ENCODE measurements around the gene C13orf46. TPM values are rescaled to one million over a fixed set of nuclear protein-coding genes. Genes with fewer than 3 reads are reported as not detected.

Gene C13orf46
- total RNA-seq, 1 experiment from 2014 or later, result 0.07 TPM

DNA sequence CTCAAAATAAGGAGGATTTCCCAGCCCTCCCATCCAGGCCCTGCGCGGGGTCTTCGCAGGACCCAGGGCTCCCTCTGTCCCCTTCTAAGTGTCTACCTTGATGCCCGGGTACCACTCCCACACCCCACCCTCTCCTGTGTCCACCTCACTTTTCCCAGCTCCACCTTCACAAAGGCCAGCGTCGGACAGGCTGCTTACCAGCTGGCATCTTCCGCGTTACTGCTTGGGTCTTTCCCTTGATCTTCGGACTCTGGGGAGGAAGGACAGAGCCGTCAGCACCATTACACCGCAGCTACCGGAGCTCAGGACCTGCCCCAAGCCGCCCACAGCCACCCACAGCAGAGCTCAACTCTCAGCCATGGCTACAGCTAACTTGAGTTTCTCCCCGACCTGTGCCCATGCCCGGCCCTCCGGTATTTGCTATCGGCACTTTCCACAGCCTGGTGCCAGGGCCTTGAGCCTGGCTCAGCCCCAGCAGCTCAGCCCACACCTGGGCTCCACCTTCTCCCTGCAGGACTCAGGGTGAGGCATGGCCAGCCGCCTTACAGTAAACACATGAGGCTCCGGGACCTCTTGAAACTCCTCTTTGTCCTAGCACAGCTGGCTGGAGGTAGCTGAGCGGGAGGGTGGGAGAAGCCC, 3.8 kb downstream of the C13orf46 start:
- Histone ChIP-seq H3K9ac (ENCODE audit: low read length) (peak overlapping the region; percentile 39), H3K9me2 (replicated peaks; ENCODE audit: low read length) (no peaks in the 10 kb centered on the region), H3K27ac (ENCODE audit: low read length) (peak overlapping the region; percentile 82), H3F3A (ENCODE audit: low read length, unreplicated experiment) (no peaks in the 10 kb centered on the region), H3K4me1 (ENCODE audit: insufficient read depth, low read length) (peaks cover 21% of the 10 kb centered on the region), H3K4me2 (ENCODE audit: low read length) (peak overlapping the region; percentile 71), H3K9me3 (ENCODE audit: low read length) (no peaks in the 10 kb centered on the region), H4K20me1 (ENCODE audit: low read length) (no peaks in the 10 kb centered on the region), H2AFZ (ENCODE audit: low read length) (peak overlapping the region; percentile 62; the same call in 1 of the 2 replicates), H3K4me3 (ENCODE audit: low read length) (peak overlapping the region; percentile 23; the same call in 1 of the 2 replicates), H3K79me2 (ENCODE audit: low read length) (no peaks in the 10 kb centered on the region), H3K36me3 (ENCODE audit: low read depth, low read length) (peaks cover 4% of the 10 kb centered on the region; the same call in 1 of the 2 replicates), H3K27me3 (ENCODE audit: low read length) (no peaks in the 10 kb centered on the region)
- CTCF ChIA-PET, result no interaction called here
- intact Hi-C loops (cut with micrococcal nuclease), result loop anchor here (10.0 kb wide), 1 partner anchor 95 kb away; no protein-coding TSS in a partner anchor
- ATAC-seq (peak; percentile 74), DNase-seq (peak; percentile 57)
- TF ChIP-seq, protein P1, sequence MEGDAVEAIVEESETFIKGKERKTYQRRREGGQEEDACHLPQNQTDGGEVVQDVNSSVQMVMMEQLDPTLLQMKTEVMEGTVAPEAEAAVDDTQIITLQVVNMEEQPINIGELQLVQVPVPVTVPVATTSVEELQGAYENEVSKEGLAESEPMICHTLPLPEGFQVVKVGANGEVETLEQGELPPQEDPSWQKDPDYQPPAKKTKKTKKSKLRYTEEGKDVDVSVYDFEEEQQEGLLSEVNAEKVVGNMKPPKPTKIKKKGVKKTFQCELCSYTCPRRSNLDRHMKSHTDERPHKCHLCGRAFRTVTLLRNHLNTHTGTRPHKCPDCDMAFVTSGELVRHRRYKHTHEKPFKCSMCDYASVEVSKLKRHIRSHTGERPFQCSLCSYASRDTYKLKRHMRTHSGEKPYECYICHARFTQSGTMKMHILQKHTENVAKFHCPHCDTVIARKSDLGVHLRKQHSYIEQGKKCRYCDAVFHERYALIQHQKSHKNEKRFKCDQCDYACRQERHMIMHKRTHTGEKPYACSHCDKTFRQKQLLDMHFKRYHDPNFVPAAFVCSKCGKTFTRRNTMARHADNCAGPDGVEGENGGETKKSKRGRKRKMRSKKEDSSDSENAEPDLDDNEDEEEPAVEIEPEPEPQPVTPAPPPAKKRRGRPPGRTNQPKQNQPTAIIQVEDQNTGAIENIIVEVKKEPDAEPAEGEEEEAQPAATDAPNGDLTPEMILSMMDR (conservative IDR thresholded peaks at IDR 0.05; ENCODE audit: low read depth, low read length), result no peak
- TF ChIP-seq EZH2phosphoT487 (IDR thresholded peaks at IDR 0.05; ENCODE audit: borderline replicate concordance, low read length) (no peak), EZH2 (IDR thresholded peaks at IDR 0.05; ENCODE audit: low read length, unreplicated experiment) (no peak)
- POLR2A ChIA-PET (ENCODE audit: unreplicated experiment), result no interaction called here
- BruUV-seq (replicated peaks), result TSS peak; percentile 17

DNA sequence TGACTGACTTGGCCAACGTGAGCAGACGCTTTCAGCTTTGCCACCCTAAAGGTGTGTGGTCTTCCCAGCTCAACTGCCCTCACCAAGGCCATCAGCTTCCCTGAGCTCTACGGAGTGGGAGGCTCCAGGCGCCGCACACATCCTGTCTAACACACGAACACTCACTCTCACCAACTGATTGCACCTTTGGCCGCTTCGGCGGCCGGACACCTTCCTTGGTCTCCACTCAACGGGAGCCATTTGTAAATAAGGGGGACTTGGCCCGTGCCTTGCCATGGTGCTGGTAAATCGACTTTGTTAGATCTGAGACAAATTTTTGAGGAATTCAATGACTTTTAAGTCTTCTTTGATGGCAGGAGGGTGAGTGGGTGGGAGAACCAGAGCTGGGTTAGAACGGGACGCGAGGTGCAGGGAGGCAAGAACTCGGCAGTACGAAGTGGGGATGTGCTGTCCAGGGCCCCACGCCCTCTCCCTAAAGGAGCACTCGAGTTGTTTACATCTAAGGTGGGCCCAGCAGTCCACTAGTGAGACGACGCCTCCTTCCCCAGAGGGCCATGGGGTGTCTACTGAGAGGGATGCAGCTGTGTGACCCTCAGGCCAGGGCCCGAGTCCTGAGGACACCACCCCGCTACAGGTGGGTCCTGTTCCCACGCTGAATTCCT, 4.4 kb downstream of the C13orf46 start:
- no peak for ATAC-seq
- intact Hi-C loops (cut with micrococcal nuclease), result no loop called here
- Histone ChIP-seq H3F3A (ENCODE audit: low read length, unreplicated experiment) (no peaks in the 10 kb centered on the region), H3K4me2 (ENCODE audit: low read length) (no peak overlapping the region), H3K79me2 (ENCODE audit: low read length) (no peaks in the 10 kb centered on the region), H2AFZ (ENCODE audit: low read length) (no peak overlapping the region), H3K9me3 (ENCODE audit: low read length) (no peaks in the 10 kb centered on the region), H4K20me1 (ENCODE audit: low read length) (no peaks in the 10 kb centered on the region), H3K9me2 (replicated peaks; ENCODE audit: low read length) (no peaks in the 10 kb centered on the region), H3K27me3 (ENCODE audit: low read length) (no peaks in the 10 kb centered on the region), H3K27ac (ENCODE audit: low read length) (no peak overlapping the region), H3K36me3 (ENCODE audit: low read depth, low read length) (peaks cover 4% of the 10 kb centered on the region; the same call in 1 of the 2 replicates), H3K4me3 (ENCODE audit: low read length) (no peak overlapping the region), H3K9ac (ENCODE audit: low read length) (no peak overlapping the region), H3K4me1 (ENCODE audit: insufficient read depth, low read length) (peaks cover 21% of the 10 kb centered on the region)
- no peak for TF ChIP-seq EZH2 (IDR thresholded peaks at IDR 0.05; ENCODE audit: low read length, unreplicated experiment)
- CTCF ChIA-PET, result no interaction called here
- no peak for DNase-seq
- BruUV-seq (replicated peaks), result no TSS peak
- POLR2A ChIA-PET (ENCODE audit: unreplicated experiment), result no interaction called here

DNA sequence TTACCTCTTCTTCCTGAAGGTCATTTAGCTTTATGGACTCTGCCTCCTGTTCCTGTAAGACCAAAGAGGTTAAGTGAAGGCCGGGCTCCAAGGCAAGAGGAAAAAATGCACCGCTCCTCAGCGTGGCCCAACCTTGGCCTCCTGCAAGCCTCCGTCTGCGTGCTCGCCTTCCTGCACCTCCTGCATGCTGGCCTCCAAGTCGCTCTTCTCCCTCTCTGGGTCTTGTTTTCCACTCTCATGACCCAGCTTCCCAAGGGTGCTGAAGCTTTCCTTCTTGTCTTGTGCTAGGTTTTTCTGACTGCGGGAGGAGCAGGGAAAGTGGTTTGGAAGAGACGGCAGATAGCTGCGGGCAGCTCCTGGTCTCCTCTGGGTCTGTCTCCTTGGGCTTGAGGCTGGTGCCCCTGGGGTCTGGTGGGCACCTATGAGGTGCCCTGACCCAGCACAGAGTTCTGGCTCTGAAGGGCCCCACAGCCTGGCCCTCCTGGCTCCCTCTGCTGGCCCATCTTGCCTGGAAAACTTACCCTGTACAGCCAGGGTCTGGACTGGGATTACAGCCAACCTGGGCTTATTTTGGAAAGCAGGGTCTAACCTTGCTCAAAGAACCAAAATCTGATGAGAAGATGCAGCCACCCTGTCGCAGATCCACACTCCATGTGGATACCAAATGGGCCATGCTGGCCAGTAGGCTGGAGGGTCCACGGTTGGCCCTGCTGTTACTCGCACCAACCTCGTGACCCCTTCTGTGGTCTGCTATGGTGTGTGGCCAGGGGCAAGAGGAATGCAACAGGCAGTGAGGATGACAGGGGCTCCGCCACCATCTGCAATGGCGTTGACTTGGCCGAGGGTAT, 5.2 kb downstream of the C13orf46 start:
- Histone ChIP-seq H3K9me2 (replicated peaks; ENCODE audit: low read length) (no peaks in the 10 kb centered on the region), H3K79me2 (ENCODE audit: low read length) (no peaks in the 10 kb centered on the region), H3K9ac (ENCODE audit: low read length) (no peak overlapping the region), H3K36me3 (ENCODE audit: low read depth, low read length) (peaks cover 4% of the 10 kb centered on the region; the same call in 1 of the 2 replicates), H3K4me2 (ENCODE audit: low read length) (no peak overlapping the region), H2AFZ (ENCODE audit: low read length) (no peak overlapping the region), H3K4me3 (ENCODE audit: low read length) (no peak overlapping the region), H3K27me3 (ENCODE audit: low read length) (no peaks in the 10 kb centered on the region), H3K9me3 (ENCODE audit: low read length) (no peaks in the 10 kb centered on the region), H3F3A (ENCODE audit: low read length, unreplicated experiment) (no peaks in the 10 kb centered on the region), H3K27ac (ENCODE audit: low read length) (no peak overlapping the region), H4K20me1 (ENCODE audit: low read length) (no peaks in the 10 kb centered on the region), H3K4me1 (ENCODE audit: insufficient read depth, low read length) (peaks cover 21% of the 10 kb centered on the region)
- CTCF ChIA-PET, result no interaction called here
- BruUV-seq (replicated peaks), result no TSS peak
- ATAC-seq (no peak), DNase-seq (no peak)
- no peak for TF ChIP-seq EZH2 (IDR thresholded peaks at IDR 0.05; ENCODE audit: low read length, unreplicated experiment)
- no peak for TF ChIP-seq EZH2phosphoT487 (IDR thresholded peaks at IDR 0.05; ENCODE audit: borderline replicate concordance, low read length)
- TF ChIP-seq, protein P1 (conservative IDR thresholded peaks at IDR 0.05; ENCODE audit: low read depth, low read length), result no peak
- intact Hi-C loops (cut with micrococcal nuclease), result no loop called here
- POLR2A ChIA-PET (ENCODE audit: unreplicated experiment), result no interaction called here
